Measurements from ENCODE around the gene NOTUM. TPM values are rescaled to one million over a fixed set of nuclear protein-coding genes. Genes with fewer than 3 reads are reported as not detected.

Gene NOTUM
- total and polyA plus RNA-seq, 2 of the 4 experiments (the other 2 are of a cell fraction) = 0.05 TPM; not detected in 1

GRCh38 chr17:81961521-81962498 is 823 bp upstream of the NOTUM start:
- POLR2A ChIA-PET (ENCODE audit: unreplicated experiment) = no interaction called here
- 17% methylated on average over 42 of the region's 82 CpGs; no CpG with 5 or more reads in 1 of the 2 experiments for WGBS, 2 experiments (ENCODE audit: extremely low coverage in 2 of 2, insufficient read length in 1 of 2)
- no peaks in the 10 kb centered on the region for H3K9me3 ChIP-seq (ENCODE audit: control insufficient read depth, insufficient read depth, low read length)
- no peak overlapping the region for H3K4ac ChIP-seq (ENCODE audit: low read depth, low read length)
- H2BK120ac ChIP-seq (ENCODE audit: low read depth, low read length) = no peak overlapping the region
- H3K56ac ChIP-seq (ENCODE audit: extremely low read depth, insufficient read depth, low read length) = no peak overlapping the region
- dilution Hi-C loops (cut with HindIII; ENCODE audit: low sequenced_read_pairs, unreplicated experiment) = no loop called here
- H3K4me3 ChIP-seq (ENCODE audit: insufficient read depth, low read depth, low read length) = no peak overlapping the region
- no peak for DNase-seq
- H2AK5ac ChIP-seq (ENCODE audit: low read depth, low read length) = no peak overlapping the region
- ATAC-seq (ENCODE audit: low read depth) = no peak
- H3K18ac ChIP-seq (ENCODE audit: low read depth, low read length) = no peak overlapping the region
- no peak overlapping the region for H3K23ac ChIP-seq (ENCODE audit: low read depth, low read length)
- no peak for TF ChIP-seq SMC3 (IDR thresholded peaks at IDR 0.05; ENCODE audit: low read depth, low read length)
- TF ChIP-seq MXI1 (IDR thresholded peaks at IDR 0.05; ENCODE audit: borderline replicate concordance, low read depth, low read length) = no peak
- TF ChIP-seq MAZ (IDR thresholded peaks at IDR 0.05; ENCODE audit: borderline replicate concordance, low read depth, low read length) = no peak
- TF ChIP-seq, protein P1, sequence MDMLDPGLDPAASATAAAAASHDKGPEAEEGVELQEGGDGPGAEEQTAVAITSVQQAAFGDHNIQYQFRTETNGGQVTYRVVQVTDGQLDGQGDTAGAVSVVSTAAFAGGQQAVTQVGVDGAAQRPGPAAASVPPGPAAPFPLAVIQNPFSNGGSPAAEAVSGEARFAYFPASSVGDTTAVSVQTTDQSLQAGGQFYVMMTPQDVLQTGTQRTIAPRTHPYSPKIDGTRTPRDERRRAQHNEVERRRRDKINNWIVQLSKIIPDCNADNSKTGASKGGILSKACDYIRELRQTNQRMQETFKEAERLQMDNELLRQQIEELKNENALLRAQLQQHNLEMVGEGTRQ (IDR thresholded peaks at IDR 0.05; ENCODE audit: low read depth, low read length) = no peak
- no peak for TF ChIP-seq POLR2A (IDR thresholded peaks at IDR 0.05; ENCODE audit: low read depth, low read length)
- no peak for TF ChIP-seq RCOR1 (IDR thresholded peaks at IDR 0.05; ENCODE audit: insufficient replicate concordance, low read length)
- no peak for TF ChIP-seq MAFK (IDR thresholded peaks at IDR 0.05; ENCODE audit: low read depth, low read length)
- TF ChIP-seq, protein P2, sequence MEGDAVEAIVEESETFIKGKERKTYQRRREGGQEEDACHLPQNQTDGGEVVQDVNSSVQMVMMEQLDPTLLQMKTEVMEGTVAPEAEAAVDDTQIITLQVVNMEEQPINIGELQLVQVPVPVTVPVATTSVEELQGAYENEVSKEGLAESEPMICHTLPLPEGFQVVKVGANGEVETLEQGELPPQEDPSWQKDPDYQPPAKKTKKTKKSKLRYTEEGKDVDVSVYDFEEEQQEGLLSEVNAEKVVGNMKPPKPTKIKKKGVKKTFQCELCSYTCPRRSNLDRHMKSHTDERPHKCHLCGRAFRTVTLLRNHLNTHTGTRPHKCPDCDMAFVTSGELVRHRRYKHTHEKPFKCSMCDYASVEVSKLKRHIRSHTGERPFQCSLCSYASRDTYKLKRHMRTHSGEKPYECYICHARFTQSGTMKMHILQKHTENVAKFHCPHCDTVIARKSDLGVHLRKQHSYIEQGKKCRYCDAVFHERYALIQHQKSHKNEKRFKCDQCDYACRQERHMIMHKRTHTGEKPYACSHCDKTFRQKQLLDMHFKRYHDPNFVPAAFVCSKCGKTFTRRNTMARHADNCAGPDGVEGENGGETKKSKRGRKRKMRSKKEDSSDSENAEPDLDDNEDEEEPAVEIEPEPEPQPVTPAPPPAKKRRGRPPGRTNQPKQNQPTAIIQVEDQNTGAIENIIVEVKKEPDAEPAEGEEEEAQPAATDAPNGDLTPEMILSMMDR (conservative IDR thresholded peaks at IDR 0.05; ENCODE audit: low read depth, low read length) = no peak
- no peak overlapping the region for H2BK15ac ChIP-seq (ENCODE audit: low read depth, low read length)
- H3K4me2 ChIP-seq (ENCODE audit: low read depth, low read length) = no peak overlapping the region
- H3K27ac ChIP-seq (ENCODE audit: insufficient read depth, low read length) = no peak overlapping the region
- H4K20me1 ChIP-seq (ENCODE audit: insufficient read depth, low read length) = no peaks in the 10 kb centered on the region
- no peaks in the 10 kb centered on the region for H3K36me3 ChIP-seq (ENCODE audit: control insufficient read depth, insufficient read depth, low read length)
- BruUV-seq (replicated peaks) = no TSS peak
- H3K9ac ChIP-seq (ENCODE audit: low read depth, low read length) = no peak overlapping the region
- H2BK5ac ChIP-seq (ENCODE audit: low read depth, low read length, poor library complexity, severe bottlenecking) = no peak overlapping the region
- CTCF ChIA-PET = no interaction called here
- H3K14ac ChIP-seq (replicated peaks; ENCODE audit: low read depth, low read length) = no peak overlapping the region
- intact Hi-C loops (cut with micrococcal nuclease) = loop anchor here (10.0 kb wide), 1 partner anchor 193 kb away; no protein-coding TSS in a partner anchor
- H3K27me3 ChIP-seq (ENCODE audit: control insufficient read depth, insufficient read depth, low read length) = peaks cover 50% of the 10 kb centered on the region
- H4K91ac ChIP-seq (ENCODE audit: insufficient read depth, low read depth, low read length) = no peak overlapping the region
- H4K5ac ChIP-seq (ENCODE audit: low read depth, low read length) = no peak overlapping the region
- no peaks in the 10 kb centered on the region for H3K79me1 ChIP-seq (ENCODE audit: low read depth in 1 of 2, low read length in 2 of 2)
- in situ Hi-C loops (cut with MboI; ENCODE audit: low sequenced_read_pairs) = no loop called here
- no peaks in the 10 kb centered on the region for H3K9me1 ChIP-seq (ENCODE audit: insufficient read depth, low read length)
- H3K4me1 ChIP-seq (ENCODE audit: control insufficient read depth, insufficient read depth, low read length) = peaks cover under 1% of the 10 kb centered on the region; the same call in 1 of the 2 replicates
- H2AFZ ChIP-seq (replicated peaks; ENCODE audit: low read length, poor library complexity) = no peak overlapping the region
- H2AK9ac ChIP-seq (replicated peaks; ENCODE audit: low read depth, low read length, poor library complexity) = no peak overlapping the region
- H2BK20ac ChIP-seq (ENCODE audit: low read depth, low read length) = no peak overlapping the region
- no peak overlapping the region for H4K8ac ChIP-seq (ENCODE audit: low read depth in 2 of 2, low read length in 2 of 2)
